HAP-1 (cell line): ENCODE measurements around the gene STARD7.

Source experiments
- DNase-seq, 2 experiments: peaks; one replicate each; pipeline ENCODE4 v3.0.0-alpha.2; 2016 to 2020; ENCODE audit warnings: low spot score in 2 of 2
- H3K27me3 ChIP-seq: fragments of 250-450 bp; sonication (Bioruptor Pico); 2 replicates; pipeline ENCODE4 v1.5.1; 2020; ENCODE audit warnings: low read depth, mild to moderate bottlenecking, moderate library complexity
- H3K36me3 ChIP-seq: fragments of 250-450 bp; sonication (Bioruptor Pico); replicated peaks from 2 replicates; pipeline ENCODE4 v1.5.1; 2020; ENCODE audit warnings: mild to moderate bottlenecking
- H3K4me1 ChIP-seq: fragments of 250-450 bp; sonication (Bioruptor Pico); 2 replicates; pipeline ENCODE4 v1.5.1; 2020; ENCODE audit warnings: mild to moderate bottlenecking
- H3K4me3 ChIP-seq: fragments of 250-450 bp; sonication (Bioruptor Pico); 2 replicates; pipeline ENCODE4 v1.5.1; 2020; ENCODE audit warnings: mild to moderate bottlenecking, moderate library complexity
- H3K9me3 ChIP-seq: fragments of 250-450 bp; sonication (Bioruptor Pico); 2 replicates; pipeline ENCODE4 v1.5.1; 2020; ENCODE audit warnings: mild to moderate bottlenecking, moderate library complexity
- in situ Hi-C: fragments of 300-500 bp; cut with MboI; formaldehyde crosslinking; loops from 3 replicates; pipeline ENCODE4 v1.14.3; 2020; ENCODE audit warnings: low sequenced_read_pairs, inconsistent platforms, mixed read lengths

STARD7 gene

DNA sequence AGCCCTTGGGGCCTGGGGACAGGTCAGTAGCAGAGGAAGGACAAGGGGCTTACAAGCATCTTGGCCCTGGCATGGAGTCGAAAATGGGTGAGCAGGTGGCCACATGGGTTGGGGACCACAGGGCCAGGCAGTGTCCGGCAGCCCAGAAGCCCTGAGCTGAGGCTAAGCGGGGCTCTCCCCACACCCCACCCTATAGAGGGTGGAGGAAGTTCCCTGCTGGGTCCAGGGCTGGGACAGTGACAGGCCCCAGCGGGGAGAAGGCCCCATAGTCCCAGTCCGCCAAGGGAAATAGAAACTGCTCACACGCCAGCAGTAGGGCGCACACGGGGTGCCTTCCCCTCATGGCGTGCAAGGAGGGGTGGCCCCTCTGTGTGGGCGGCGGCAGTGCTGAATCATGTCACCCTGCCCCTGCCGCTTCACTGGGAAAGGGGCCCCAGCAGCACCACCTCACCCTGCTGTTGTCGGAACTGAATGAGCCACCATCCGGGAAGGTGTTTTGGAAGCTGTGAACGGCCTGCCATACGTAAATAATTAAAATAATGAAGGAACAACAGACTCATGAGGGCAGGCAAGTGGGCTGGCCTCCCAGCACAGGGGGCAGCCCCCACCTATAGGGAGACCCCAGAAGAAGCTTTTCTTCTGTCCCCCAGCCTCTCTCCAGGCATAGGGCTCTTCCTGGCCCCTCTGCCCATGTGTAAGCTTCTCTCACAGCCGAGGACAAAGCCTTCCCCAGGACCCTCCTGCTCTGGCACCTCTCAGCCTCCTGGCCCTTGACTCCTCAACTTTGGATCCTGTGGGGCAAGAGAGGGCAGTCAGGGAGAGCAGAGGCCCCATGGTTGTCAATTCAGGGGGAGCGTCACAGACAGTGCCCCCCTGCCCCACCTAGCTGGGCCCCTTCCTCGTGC, 50.7 kb downstream of the STARD7 start:
- Histone ChIP-seq H3K4me1 (no peaks in the 10 kb centered on the region), H3K9me3 (no peaks in the 10 kb centered on the region), H3K4me3 (no peak overlapping the region), H3K27me3 (no peaks in the 10 kb centered on the region), H3K36me3 (no peaks in the 10 kb centered on the region)
- no peak for DNase-seq
- in situ Hi-C loops, result no loop called here

GRCh38 chr2:96156926-96157648, 51.5 kb downstream of the STARD7 start:
- Histone ChIP-seq H3K4me1 (no peaks in the 10 kb centered on the region), H3K36me3 (no peaks in the 10 kb centered on the region), H3K9me3 (no peaks in the 10 kb centered on the region), H3K27me3 (no peaks in the 10 kb centered on the region), H3K4me3 (no peak overlapping the region)
- in situ Hi-C loops, result no loop called here
- DNase-seq, result no peak

DNA sequence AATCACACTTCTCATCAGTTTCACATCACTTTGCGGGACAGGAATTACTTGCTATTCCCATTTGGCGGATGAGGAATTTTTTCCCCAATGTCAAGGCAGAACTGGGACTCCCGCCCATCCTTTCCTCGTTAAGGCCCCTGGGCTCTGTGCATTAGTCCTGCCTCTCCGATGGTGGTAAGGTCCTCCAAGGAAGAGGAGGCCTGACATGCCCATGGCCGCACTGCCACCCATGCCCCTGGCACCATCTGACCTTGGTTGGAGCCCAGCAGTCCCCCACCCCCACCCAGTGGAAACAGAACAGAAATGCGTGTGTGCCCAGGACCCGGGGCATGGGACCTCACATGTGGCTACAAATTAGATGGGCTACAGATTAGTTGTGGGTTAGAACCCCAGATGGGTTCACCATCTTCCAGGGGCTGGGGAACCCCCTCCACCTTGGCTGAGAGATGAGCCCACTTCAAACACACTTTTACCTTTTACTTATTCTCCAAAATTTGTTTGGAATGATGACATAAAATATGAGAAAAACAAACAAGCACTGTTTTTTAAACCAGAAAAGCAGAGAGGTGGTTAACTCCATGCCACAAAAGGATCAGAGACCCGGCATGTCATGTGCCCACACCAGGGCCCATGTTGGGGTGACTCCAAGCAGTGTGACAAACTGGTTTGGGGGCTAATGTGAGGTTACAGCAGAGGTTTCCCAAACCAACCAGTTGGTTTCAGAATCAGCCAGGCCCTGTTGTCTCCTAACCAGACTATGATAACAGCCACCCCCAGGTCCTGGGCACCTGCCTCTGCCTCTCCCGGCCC, 52.4 kb downstream of the STARD7 start:
- Histone ChIP-seq H3K36me3 (no peaks in the 10 kb centered on the region), H3K4me3 (no peak overlapping the region), H3K27me3 (no peaks in the 10 kb centered on the region), H3K9me3 (no peaks in the 10 kb centered on the region), H3K4me1 (no peaks in the 10 kb centered on the region)
- in situ Hi-C loops, result no loop called here
- DNase-seq, result no peak

GRCh38 chr2:96154506-96155380, 53.9 kb downstream of the STARD7 start:
- Histone ChIP-seq H3K4me3 (no peak overlapping the region), H3K9me3 (no peaks in the 10 kb centered on the region), H3K36me3 (no peaks in the 10 kb centered on the region), H3K27me3 (no peaks in the 10 kb centered on the region), H3K4me1 (no peaks in the 10 kb centered on the region)
- DNase-seq, result no peak
- in situ Hi-C loops, result no loop called here

DNA sequence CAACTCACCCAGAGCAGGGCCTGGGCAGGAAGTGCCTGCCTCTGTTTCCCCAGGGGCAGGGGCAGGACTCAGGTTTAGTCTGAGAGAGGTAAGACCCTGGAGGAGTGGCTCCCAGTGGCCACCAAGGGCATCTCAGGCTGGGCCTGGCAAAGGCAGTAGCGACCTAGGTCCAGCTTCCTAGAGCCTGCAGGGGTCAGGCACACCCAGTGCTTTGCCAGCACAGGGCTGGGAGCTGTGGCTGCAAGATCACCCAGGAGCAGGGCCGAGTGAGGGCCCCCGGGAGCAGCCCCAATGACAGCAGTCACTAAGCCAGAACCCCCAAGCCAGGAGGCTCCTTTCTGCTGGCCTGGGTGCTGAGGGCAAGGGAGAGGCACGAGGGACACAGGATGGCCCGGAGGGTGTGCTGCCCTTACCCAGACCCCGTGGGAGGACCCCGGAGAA, 54.6 kb downstream of the STARD7 start:
- Histone ChIP-seq H3K36me3 (no peaks in the 10 kb centered on the region), H3K4me1 (no peaks in the 10 kb centered on the region)

DNA sequence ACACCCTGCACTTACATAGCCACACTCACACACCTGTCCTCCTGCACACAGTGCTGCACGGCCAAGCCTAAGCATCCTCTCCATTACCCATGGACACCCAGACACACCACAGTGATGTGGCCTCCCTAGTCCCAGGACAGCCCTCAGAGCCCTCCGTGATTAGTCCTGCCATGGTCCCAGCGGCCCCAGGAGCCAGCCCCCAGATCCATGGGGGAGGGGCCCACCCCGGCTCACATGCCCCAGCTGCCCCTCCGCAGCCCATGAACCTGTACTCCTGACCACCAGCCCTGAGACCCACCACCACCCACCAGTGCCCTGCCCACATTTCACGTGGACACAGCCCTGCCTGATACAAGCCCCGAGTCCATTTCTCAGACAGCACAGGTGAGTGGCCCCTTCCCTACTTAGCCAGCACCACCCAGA, 55.3 kb downstream of the STARD7 start:
- no peaks in the 10 kb centered on the region for H3K4me1 ChIP-seq
- no peak for DNase-seq
- in situ Hi-C loops, result no loop called here
- no peaks in the 10 kb centered on the region for H3K36me3 ChIP-seq
- H3K4me3 ChIP-seq, result no peak overlapping the region
- no peaks in the 10 kb centered on the region for H3K9me3 ChIP-seq
- H3K27me3 ChIP-seq, result no peaks in the 10 kb centered on the region

More for the DNA sequence above, 54.6 kb downstream of the STARD7 start:
- H3K4me3 ChIP-seq, result no peak overlapping the region
- in situ Hi-C loops, result no loop called here
- DNase-seq, result no peak
- no peaks in the 10 kb centered on the region for H3K9me3 ChIP-seq
- no peaks in the 10 kb centered on the region for H3K27me3 ChIP-seq

DNA sequence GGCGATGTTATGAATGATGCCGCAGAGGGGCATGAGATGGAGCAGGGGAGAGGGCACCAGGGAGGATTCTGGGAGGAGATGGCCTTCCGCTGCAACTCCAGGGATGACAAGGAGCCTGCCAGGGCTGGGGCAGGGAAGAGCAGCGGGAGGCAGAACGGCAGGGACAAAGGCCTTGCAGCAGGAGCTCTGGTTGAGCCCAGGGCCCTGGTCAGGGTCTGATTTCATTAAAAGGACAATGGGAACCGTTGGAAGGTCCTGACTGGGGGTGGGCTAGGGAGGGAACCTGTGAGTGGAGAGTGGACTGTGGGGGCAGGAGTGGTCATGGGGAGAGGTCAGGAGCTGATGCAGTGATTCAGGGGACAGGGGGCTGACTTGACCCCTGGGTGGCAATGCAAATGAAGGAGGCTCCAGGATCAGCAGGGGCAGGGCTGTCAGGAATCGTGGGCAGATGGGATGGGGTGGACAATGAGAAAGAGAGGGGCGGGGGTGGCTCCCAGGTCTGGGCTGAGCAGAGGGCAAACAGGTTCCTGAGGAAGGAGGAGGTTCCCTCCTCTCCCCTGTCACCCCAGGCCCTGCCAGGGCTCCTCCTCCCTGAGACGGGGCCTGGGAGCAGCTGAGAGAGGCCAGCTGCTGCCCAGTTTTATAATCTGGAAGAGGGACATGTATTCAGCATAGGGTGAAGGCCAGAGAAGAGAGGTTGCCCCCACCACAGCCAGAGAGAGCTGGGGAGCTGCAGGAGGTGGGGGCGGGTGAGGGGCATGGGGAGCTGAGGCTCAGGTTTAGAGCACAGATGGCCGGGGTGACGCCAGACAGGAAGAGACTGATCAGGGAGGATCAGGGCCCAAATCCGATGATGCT, 56.1 kb downstream of the STARD7 start:
- Histone ChIP-seq H3K27me3 (no peaks in the 10 kb centered on the region), H3K36me3 (no peaks in the 10 kb centered on the region), H3K9me3 (no peaks in the 10 kb centered on the region), H3K4me1 (no peaks in the 10 kb centered on the region), H3K4me3 (no peak overlapping the region)
- no peak for DNase-seq
- in situ Hi-C loops, result no loop called here

DNA sequence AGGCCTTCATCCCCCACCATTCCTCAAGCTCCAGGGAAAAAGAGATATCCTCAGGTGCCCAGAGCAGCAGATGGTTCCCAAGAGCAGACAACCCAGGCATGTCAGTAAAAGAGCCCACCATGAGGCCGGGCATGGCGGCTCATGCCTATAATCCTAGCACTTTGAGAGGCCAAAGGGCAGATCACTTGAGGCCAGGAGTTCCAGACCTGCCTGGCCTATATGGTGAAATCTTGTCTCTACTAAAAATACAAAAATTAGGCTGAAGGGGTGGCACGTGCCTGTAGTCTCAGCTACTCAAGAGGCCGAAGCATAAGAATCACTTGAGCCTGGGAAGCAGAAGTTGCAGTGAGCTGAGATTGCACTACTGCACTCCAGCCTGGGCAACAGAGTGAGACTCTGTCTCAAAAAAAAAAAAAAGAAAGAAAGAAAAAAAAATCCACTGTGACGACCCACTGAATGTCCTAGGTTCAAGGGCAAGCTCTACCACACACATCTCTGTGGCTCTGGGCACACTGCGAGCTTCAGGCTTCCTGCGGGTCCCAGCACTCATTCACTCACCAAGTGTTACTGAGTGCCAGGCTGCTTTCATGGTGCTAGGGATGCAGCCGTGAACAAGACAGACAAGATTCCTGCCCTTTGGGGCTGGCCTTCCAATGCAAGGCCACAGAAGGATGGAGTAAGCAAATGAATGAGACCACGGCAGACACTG, 56.9 kb downstream of the STARD7 start:
- in situ Hi-C loops, result no loop called here
- H3K27me3 ChIP-seq, result no peaks in the 10 kb centered on the region
- no peaks in the 10 kb centered on the region for H3K9me3 ChIP-seq
- H3K4me1 ChIP-seq, result no peaks in the 10 kb centered on the region
- H3K4me3 ChIP-seq, result no peak overlapping the region
- no peaks in the 10 kb centered on the region for H3K36me3 ChIP-seq
- DNase-seq, result no peak

DNA sequence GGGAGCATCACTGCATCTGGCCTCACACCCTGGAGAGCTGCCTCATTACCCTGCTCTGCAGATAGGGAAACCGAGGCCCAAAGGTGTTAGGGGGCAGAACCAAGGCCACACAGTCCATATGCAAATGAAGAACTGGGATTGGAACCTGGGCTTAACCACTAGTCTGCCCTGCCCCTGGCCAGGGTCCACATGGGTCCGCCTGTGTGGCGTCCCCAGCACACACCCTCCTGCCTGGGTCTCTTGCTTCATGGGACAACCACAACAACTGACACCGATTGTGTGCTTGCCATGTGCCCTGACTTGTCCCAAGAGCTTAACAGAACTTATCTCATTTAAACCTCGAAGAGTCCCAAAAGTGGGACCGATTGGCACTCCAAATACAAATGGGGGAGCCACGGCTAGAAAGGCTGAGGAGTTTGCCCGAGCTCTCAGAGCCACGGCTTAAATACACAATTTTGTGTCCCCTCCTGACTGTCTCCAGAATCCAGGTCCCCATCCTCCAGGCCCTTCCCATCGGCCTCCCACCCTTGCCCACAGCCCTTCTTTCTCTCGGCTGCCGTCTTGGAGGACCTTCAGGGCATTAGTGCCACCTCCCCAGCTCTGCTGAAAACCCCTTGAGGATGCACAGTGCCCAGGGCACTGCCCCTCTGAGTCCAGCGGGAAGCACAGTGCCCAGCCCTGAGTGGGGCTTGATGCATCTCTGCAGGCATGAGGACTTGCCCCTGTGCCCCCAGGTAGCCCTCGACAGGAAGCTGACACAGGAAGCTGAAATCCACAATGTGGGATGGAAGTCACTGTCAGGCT, 57.6 kb downstream of the STARD7 start:
- no peaks in the 10 kb centered on the region for H3K36me3 ChIP-seq
- no peak for DNase-seq
- H3K27me3 ChIP-seq, result no peaks in the 10 kb centered on the region
- H3K9me3 ChIP-seq, result no peaks in the 10 kb centered on the region
- no peak overlapping the region for H3K4me3 ChIP-seq
- H3K4me1 ChIP-seq, result no peaks in the 10 kb centered on the region; the same call in 1 of the 2 replicates
- in situ Hi-C loops, result no loop called here

DNA sequence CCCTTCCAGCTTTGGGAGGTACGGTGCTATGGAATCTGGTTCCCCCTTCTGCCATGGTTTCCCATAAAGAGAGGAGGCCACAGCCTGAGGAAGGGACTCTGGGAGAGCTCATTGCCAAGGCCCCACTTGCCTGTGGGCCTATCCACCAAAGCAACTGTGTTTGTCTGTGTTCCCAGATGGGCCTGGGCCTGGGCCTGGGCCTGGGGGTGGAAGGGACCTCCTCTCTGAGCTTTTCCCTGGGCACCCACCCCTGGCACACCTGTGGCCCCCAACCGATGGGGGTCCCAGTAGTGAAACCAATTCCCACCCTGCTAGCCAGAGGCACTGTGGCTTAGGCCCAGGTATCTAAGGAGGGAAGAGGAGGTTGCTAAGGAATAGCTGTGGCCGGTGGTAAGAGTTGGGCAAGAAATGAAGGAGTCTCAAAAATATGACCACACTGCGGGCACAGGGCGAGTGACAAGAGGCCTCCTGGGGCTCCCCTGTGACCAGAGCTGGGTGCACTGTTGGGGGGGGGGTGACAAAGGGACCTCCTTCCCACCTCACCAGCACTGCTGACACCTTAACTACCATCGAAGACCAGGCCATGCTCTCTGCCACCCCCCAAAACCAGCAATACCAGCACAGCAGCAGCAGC, 58.5 kb downstream of the STARD7 start:
- H3K4me3 ChIP-seq, result no peak overlapping the region
- H3K27me3 ChIP-seq, result no peaks in the 10 kb centered on the region
- no peaks in the 10 kb centered on the region for H3K36me3 ChIP-seq
- H3K4me1 ChIP-seq, result peaks cover 7% of the 10 kb centered on the region
- DNase-seq, result no peak
- in situ Hi-C loops, result no loop called here
- no peaks in the 10 kb centered on the region for H3K9me3 ChIP-seq
